ENCODE results near the gene MAPK14.

GRCh38 chr6:36069573-36069972 is 42.0 kb downstream of the MAPK14 start:
- TF ChIP-seq EZH2 (IDR thresholded peaks at IDR 0.05; ENCODE audit: borderline replicate concordance, low read length) (no peak), CTCF (IDR thresholded peaks at IDR 0.05; ENCODE audit: low read length) (no peak)
